Smooth muscle cell (in vitro differentiated cells): ENCODE measurements around the gene RAB10. TPM values are rescaled to one million over a fixed set of nuclear protein-coding genes. Genes with fewer than 3 reads are reported as not detected.

Experiments used
- DNase-seq: peaks from one replicate; lab custom pipeline; 2025; ENCODE audit not compliant: unreplicated experiment; lab: John Stamatoyannopoulos, UW
- H2AFZ ChIP-seq: fragments of 200-600 bp; sonication (generic); 2 replicates; pipeline ENCODE4 v1.6.0; 2016; ENCODE audit warnings: antibody characterized with exemption, low read depth, mild to moderate bottlenecking
- H3F3A ChIP-seq: fragments of 200-600 bp; sonication (generic); 2 replicates; pipeline ENCODE4 v1.6.0; 2017; ENCODE audit warnings: antibody characterized with exemption, low read depth
- H3K27ac ChIP-seq: fragments of 200-600 bp; sonication (generic); 2 replicates; pipeline ENCODE4 v1.5.1; 2016; ENCODE audit warnings: low read depth, mild to moderate bottlenecking
- H3K27me3 ChIP-seq: fragments of 200-600 bp; sonication (generic); 2 replicates; pipeline ENCODE4 v1.6.1; 2016; ENCODE audit warnings: low read depth, mild to moderate bottlenecking
- H3K36me3 ChIP-seq: fragments of 200-600 bp; sonication (generic); 2 replicates; pipeline ENCODE4 v1.5.1; 2016; ENCODE audit warnings: low read depth
- H3K4me1 ChIP-seq: fragments of 200-600 bp; sonication (generic); 2 replicates; pipeline ENCODE4 v1.5.1; 2016; ENCODE audit warnings: low read depth
- H3K4me2 ChIP-seq: fragments of 200-600 bp; sonication (generic); 2 replicates; pipeline ENCODE4 v1.6.0; 2016; ENCODE audit warnings: mild to moderate bottlenecking
- H3K4me3 ChIP-seq: fragments of 200-600 bp; sonication (generic); 2 replicates; pipeline ENCODE4 v1.5.1; 2016; ENCODE audit warnings: mild to moderate bottlenecking
- H3K79me2 ChIP-seq: fragments of 200-600 bp; sonication (generic); 2 replicates; pipeline ENCODE4 v1.6.0; 2016; ENCODE audit warnings: low read depth, mild to moderate bottlenecking
- H3K9ac ChIP-seq: fragments of 200-600 bp; sonication (generic); 2 replicates; pipeline ENCODE4 v1.6.0; 2016; ENCODE audit warnings: low read depth
- H3K9me3 ChIP-seq: fragments of 200-600 bp; sonication (generic); replicated peaks from 2 replicates; pipeline ENCODE4 v1.5.1; 2016; ENCODE audit warnings: low read depth
- H4K20me1 ChIP-seq: fragments of 200-600 bp; sonication (generic); 2 replicates; pipeline ENCODE4 v1.6.0; 2016; ENCODE audit warnings: low read depth
- WGBS: methylation state at CpG from one replicate; pipeline ENCODE4 v1.1.7; 2016; ENCODE audit warnings: low lambda C conversion rate; 5-methylcytosine and 5-hydroxymethylcytosine counted together
- polyA plus RNA-seq: library from polyadenylated mRNA; unstranded; fragments of >200 nt; fragmentation: Nextera tagmentation; extraction: Ambion mirVana; gene quantifications from 2 replicates; pipeline ENCODE4 v1.2.1, GENCODE V29; 2016
- total RNA-seq: library from RNA; depleted of rRNA; stranded (reverse); fragments of >200 nt; gene quantifications from 2 replicates; pipeline ENCODE4 v1.2.3, GENCODE V29; 2014
- TF ChIP-seq, protein P1 (sequence below): fragments of 200-600 bp; sonication (generic); IDR thresholded peaks from 2 replicates; pipeline ENCODE4 v1.5.1; 2017; ENCODE audit warnings: borderline replicate concordance, mild to moderate bottlenecking, antibody characterized with exemption; ENCODE audit not compliant: insufficient read depth, poor library complexity, severe bottlenecking

RAB10 gene
- total and polyA plus RNA-seq, 2 experiments from 2014 or later = 101 to 149 TPM

DNA sequence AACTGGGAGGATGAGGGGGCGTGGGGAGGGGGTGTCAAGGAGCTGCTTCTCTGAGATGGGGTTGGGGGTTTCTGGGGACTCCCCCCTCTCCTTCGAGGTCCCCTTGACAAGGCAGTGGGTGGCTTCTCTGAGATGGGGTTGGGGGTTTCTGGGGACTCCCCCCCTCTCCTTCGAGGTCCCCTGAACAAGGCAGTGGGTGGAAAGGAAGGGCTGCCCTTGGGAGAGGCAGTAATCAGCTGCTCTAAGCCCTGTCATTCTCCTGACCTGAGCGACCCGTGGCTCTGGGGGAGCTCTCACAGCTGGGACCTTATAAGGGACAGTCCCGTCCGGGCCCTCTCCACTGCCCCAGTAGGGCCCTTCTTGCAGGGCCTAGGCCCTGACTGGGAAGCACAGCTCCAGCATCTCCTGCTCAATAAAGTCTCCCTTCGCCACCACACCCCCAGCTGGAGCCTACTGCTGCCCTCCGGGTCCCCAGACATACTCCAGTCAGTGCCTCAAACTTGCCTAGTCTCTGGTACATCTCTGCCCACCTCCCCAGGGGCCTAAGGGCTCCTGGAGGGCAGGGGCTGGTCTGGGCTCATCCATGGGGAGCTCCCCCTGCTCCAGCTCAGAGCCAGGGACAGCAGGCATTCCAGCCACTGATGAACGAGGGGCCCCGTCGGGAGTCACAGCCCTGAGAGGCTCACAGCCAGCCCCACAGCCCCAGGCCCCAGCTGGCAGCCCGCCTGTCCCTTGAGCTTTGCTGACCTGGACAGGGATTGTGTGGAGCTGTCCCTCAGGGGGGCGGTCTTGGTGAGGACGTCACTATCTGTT, 141.8 kb downstream of the RAB10 start:
- Histone ChIP-seq H3K4me3 (no peak overlapping the region), H3K79me2 (no peaks in the 10 kb centered on the region), H3K36me3 (no peaks in the 10 kb centered on the region), H3F3A (no peaks in the 10 kb centered on the region), H3K4me1 (peaks cover 5% of the 10 kb centered on the region), H3K9me3 (no peaks in the 10 kb centered on the region), H3K27me3 (peaks cover 28% of the 10 kb centered on the region), H3K4me2 (no peak overlapping the region), H3K27ac (no peak overlapping the region), H3K9ac (no peak overlapping the region), H2AFZ (no peak overlapping the region), H4K20me1 (no peaks in the 10 kb centered on the region)
- no peak for DNase-seq
- WGBS = 71% methylated on average over 13 of the region's 15 CpGs
- TF ChIP-seq, protein P1, sequence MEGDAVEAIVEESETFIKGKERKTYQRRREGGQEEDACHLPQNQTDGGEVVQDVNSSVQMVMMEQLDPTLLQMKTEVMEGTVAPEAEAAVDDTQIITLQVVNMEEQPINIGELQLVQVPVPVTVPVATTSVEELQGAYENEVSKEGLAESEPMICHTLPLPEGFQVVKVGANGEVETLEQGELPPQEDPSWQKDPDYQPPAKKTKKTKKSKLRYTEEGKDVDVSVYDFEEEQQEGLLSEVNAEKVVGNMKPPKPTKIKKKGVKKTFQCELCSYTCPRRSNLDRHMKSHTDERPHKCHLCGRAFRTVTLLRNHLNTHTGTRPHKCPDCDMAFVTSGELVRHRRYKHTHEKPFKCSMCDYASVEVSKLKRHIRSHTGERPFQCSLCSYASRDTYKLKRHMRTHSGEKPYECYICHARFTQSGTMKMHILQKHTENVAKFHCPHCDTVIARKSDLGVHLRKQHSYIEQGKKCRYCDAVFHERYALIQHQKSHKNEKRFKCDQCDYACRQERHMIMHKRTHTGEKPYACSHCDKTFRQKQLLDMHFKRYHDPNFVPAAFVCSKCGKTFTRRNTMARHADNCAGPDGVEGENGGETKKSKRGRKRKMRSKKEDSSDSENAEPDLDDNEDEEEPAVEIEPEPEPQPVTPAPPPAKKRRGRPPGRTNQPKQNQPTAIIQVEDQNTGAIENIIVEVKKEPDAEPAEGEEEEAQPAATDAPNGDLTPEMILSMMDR = no peak

DNA sequence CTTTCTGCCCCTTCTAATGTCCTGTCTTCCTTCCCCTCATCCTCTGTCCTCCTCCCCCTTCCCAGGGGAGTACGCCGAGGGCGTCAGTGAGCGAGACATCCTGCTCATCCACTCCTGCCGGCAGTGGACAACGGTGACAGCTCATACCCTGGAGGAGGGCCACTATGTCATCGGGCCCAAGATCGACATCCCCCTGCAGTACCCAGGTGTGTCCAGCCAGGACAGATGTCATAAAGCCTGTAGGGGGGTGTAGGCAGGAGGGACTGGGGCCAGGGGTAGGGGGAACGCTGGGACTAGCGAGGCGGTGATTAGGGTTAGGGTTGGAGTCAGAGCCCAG, 142.4 kb downstream of the RAB10 start:
- H2AFZ ChIP-seq = no peak overlapping the region
- no peak overlapping the region for H3K4me3 ChIP-seq
- no peaks in the 10 kb centered on the region for H3F3A ChIP-seq
- no peak overlapping the region for H3K27ac ChIP-seq
- no peaks in the 10 kb centered on the region for H3K36me3 ChIP-seq
- no peak overlapping the region for H3K4me2 ChIP-seq
- H3K27me3 ChIP-seq = peaks cover 28% of the 10 kb centered on the region
- H4K20me1 ChIP-seq = no peaks in the 10 kb centered on the region
- DNase-seq = no peak
- WGBS = 83% methylated on average over 11 of the region's 11 CpGs
- H3K9me3 ChIP-seq = no peaks in the 10 kb centered on the region
- TF ChIP-seq, protein P1 = no peak
- peaks cover 5% of the 10 kb centered on the region for H3K4me1 ChIP-seq
- H3K9ac ChIP-seq = no peak overlapping the region
- no peaks in the 10 kb centered on the region for H3K79me2 ChIP-seq

DNA sequence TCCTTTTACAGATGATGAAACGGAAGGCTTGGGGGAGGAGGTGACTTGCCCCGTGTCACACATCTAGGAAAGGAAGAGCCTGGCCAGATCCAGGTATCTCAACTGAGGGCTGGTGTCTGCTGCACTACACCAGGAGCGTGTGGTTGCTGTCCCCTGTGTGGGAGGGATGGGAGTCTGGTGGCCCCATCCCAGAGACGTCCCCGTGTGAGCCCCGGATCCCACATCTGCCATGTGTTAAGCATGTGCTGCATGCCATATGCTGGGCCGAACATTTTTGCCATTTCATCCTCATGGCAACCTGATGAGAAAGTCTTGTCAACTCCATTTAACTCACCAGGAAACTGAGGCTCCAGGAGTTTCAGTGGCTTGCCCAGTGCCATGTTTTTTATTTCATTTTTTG, 143.2 kb downstream of the RAB10 start:
- WGBS = 92% methylated on average over 7 of the region's 7 CpGs
- no peak overlapping the region for H3K27ac ChIP-seq

More for the DNA sequence above, 143.2 kb downstream of the RAB10 start:
- Histone ChIP-seq H3K27me3 (peaks cover 21% of the 10 kb centered on the region), H3K36me3 (no peaks in the 10 kb centered on the region), H3K4me3 (no peak overlapping the region), H3K4me2 (no peak overlapping the region), H3K4me1 (peaks cover 5% of the 10 kb centered on the region), H3K9ac (no peak overlapping the region), H2AFZ (no peak overlapping the region), H3K9me3 (no peaks in the 10 kb centered on the region), H3K79me2 (no peaks in the 10 kb centered on the region), H4K20me1 (no peaks in the 10 kb centered on the region), H3F3A (no peaks in the 10 kb centered on the region)
- TF ChIP-seq, protein P1 = no peak
- DNase-seq = no peak
